Gastroesophageal sphincter (tissue), 3 donors: Measurements from ENCODE around the gene MRPL48.

Source experiments
- EP300 ChIP-seq: sonication (generic); formaldehyde crosslinking; IDR thresholded peaks from one replicate; pipeline ENCODE4 v1.6.1; 2017; ENCODE audit warnings: antibody characterized with exemption, mild to moderate bottlenecking
- POLR2A ChIP-seq, 2 donors: fragments of 450-650 bp; IDR thresholded peaks; one replicate each; pipeline ENCODE4 v1.6.1; 2017; ENCODE audit warnings: antibody characterized with exemption in 2 of 2, mild to moderate bottlenecking in 2 of 2, moderate library complexity in 1 of 2
- POLR2AphosphoS5 ChIP-seq: sonication (generic); formaldehyde crosslinking; IDR thresholded peaks from one replicate; pipeline ENCODE4 v1.6.1; 2017; ENCODE audit warnings: antibody characterized with exemption
- TF ChIP-seq, protein P1 (sequence below), 4 experiments: fragments of 200-600 bp in 2 of 4; fragments of 450-650 bp in 2 of 4; sonication (generic) in 1 of 4; IDR thresholded peaks; one replicate each; pipeline ENCODE4 v1.5.1; 2017 to 2019; ENCODE audit warnings: antibody characterized with exemption in 4 of 4, mild to moderate bottlenecking in 2 of 4, moderate library complexity in 2 of 4

GRCh38 chr11:73801136-73801535 is 13.5 kb downstream of the MRPL48 start:
- TF ChIP-seq, protein P1, sequence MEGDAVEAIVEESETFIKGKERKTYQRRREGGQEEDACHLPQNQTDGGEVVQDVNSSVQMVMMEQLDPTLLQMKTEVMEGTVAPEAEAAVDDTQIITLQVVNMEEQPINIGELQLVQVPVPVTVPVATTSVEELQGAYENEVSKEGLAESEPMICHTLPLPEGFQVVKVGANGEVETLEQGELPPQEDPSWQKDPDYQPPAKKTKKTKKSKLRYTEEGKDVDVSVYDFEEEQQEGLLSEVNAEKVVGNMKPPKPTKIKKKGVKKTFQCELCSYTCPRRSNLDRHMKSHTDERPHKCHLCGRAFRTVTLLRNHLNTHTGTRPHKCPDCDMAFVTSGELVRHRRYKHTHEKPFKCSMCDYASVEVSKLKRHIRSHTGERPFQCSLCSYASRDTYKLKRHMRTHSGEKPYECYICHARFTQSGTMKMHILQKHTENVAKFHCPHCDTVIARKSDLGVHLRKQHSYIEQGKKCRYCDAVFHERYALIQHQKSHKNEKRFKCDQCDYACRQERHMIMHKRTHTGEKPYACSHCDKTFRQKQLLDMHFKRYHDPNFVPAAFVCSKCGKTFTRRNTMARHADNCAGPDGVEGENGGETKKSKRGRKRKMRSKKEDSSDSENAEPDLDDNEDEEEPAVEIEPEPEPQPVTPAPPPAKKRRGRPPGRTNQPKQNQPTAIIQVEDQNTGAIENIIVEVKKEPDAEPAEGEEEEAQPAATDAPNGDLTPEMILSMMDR (IDR thresholded peaks at IDR 0.05): no peak
- no peak for TF ChIP-seq POLR2A (IDR thresholded peaks at IDR 0.05)
- no peak for TF ChIP-seq POLR2AphosphoS5
- TF ChIP-seq EP300: no peak
